HEK293 (cell line): Measurements from ENCODE around the gene BCR.

Experiments used
- CTCF ChIA-PET: fragments of 350-600 bp; formaldehyde crosslinking; extraction: SDS; loops from one replicate; lab custom pipeline; 2021; ENCODE audit warnings: antibody characterized with exemption; lab: Yijun Ruan, JAX
- POLR2A ChIA-PET: fragments of 300-600 bp; formaldehyde crosslinking; extraction: SDS; loops from one replicate; lab custom pipeline; 2020; ENCODE audit warnings: antibody characterized with exemption, inconsistent platforms; lab: Yijun Ruan, JAX
- H3K27ac ChIP-seq: fragments of 200-500 bp; sonication (Bioruptor generic); 2 replicates; pipeline ENCODE4 v1.5.1; 2014; ENCODE audit warnings: low read depth, low read length, control low read depth, inconsistent platforms; ENCODE audit errors: extremely low read depth
- H3K36me3 ChIP-seq, 2 experiments: fragments of 200-500 bp in 1 of 2; sonication (Bioruptor generic) in 1 of 2; 1 replicate in 1 of 2; 2 replicates in 1 of 2; pipeline ENCODE4 v1.5.1; 2014 to 2017; ENCODE audit warnings: inconsistent platforms in 2 of 2, low read length in 2 of 2; ENCODE audit not compliant: control insufficient read depth in 2 of 2, insufficient read depth in 1 of 2
- H3K4me1 ChIP-seq: fragments of 200-500 bp; sonication (Bioruptor generic); 2 replicates; pipeline ENCODE4 v1.5.1; 2014; ENCODE audit warnings: mild to moderate bottlenecking, low read length, inconsistent platforms; ENCODE audit not compliant: control insufficient read depth, insufficient read depth
- H3K4me3 ChIP-seq: 2 replicates; pipeline ENCODE4 v1.5.1; 2011; ENCODE audit warnings: low read depth, mild to moderate bottlenecking, control low read depth, low read length, moderate library complexity
- H3K9me3 ChIP-seq: fragments of 200-500 bp; sonication (Bioruptor generic); 2 replicates; pipeline ENCODE4 v1.5.1; 2014; ENCODE audit warnings: low read depth, low read length, inconsistent platforms; ENCODE audit not compliant: control insufficient read depth, insufficient read depth
- EGR2 ChIP-seq: fragments of 450-650 bp; formaldehyde crosslinking; IDR thresholded peaks from 2 replicates; pipeline ENCODE4 v1.5.1; 2016; ENCODE audit warnings: low read depth, missing biosample characterization, missing genetic modification characterization
- GLIS2 ChIP-seq: fragments of 450-650 bp; formaldehyde crosslinking; IDR thresholded peaks from 2 replicates; pipeline ENCODE4 v1.5.1; 2016; ENCODE audit warnings: missing biosample characterization, missing genetic modification characterization
- HOXA7 ChIP-seq: sonication (generic); formaldehyde crosslinking; IDR thresholded peaks from 2 replicates; pipeline ENCODE4 v1.8.1; 2022; ENCODE audit warnings: missing genetic modification reagents, borderline replicate concordance
- IKZF3 ChIP-seq: fragments of 450-650 bp; IDR thresholded peaks from 2 replicates; pipeline ENCODE4 v1.5.0; 2018; ENCODE audit warnings: missing biosample characterization, mild to moderate bottlenecking, missing genetic modification characterization, moderate library complexity
- KLF17 ChIP-seq: fragments of 450-650 bp; formaldehyde crosslinking; IDR thresholded peaks from 2 replicates; pipeline ENCODE4 v1.5.1; 2016; ENCODE audit warnings: missing biosample characterization, missing genetic modification characterization
- KLF9 ChIP-seq: fragments of 450-650 bp; formaldehyde crosslinking; IDR thresholded peaks from 2 replicates; pipeline ENCODE4 v1.5.1; 2016; ENCODE audit warnings: missing biosample characterization, missing genetic modification characterization, low read depth
- REST ChIP-seq: fragments of 450-650 bp; formaldehyde crosslinking; IDR thresholded peaks from 2 replicates; pipeline ENCODE4 v1.5.1; 2016; ENCODE audit warnings: missing biosample characterization, missing genetic modification characterization
- ZBTB17 ChIP-seq: fragments of 450-650 bp; formaldehyde crosslinking; IDR thresholded peaks from 2 replicates; pipeline ENCODE4 v1.5.1; 2016; ENCODE audit warnings: missing biosample characterization, missing genetic modification characterization
- ZBTB48 ChIP-seq: fragments of 450-650 bp; formaldehyde crosslinking; IDR thresholded peaks from 2 replicates; pipeline ENCODE4 v1.5.1; 2016; ENCODE audit warnings: missing biosample characterization, missing genetic modification characterization
- ZIC2 ChIP-seq: fragments of 450-650 bp; formaldehyde crosslinking; IDR thresholded peaks from 2 replicates; pipeline ENCODE4 v1.5.1; 2016; ENCODE audit warnings: missing biosample characterization, missing genetic modification characterization
- ZNF132 ChIP-seq: fragments of 450-650 bp; formaldehyde crosslinking; IDR thresholded peaks from 2 replicates; pipeline ENCODE4 v1.5.1; 2017; ENCODE audit warnings: missing biosample characterization, missing genetic modification characterization, borderline replicate concordance
- ZNF138 ChIP-seq: fragments of 450-650 bp; formaldehyde crosslinking; IDR thresholded peaks from 2 replicates; pipeline ENCODE4 v1.5.1; 2016; ENCODE audit warnings: missing biosample characterization, missing genetic modification characterization, borderline replicate concordance
- ZNF16 ChIP-seq: fragments of 450-650 bp; formaldehyde crosslinking; IDR thresholded peaks from 2 replicates; pipeline ENCODE4 v1.5.1; 2016; ENCODE audit warnings: low read depth, missing biosample characterization, missing genetic modification characterization
- ZNF174 ChIP-seq: fragments of 450-650 bp; formaldehyde crosslinking; IDR thresholded peaks from 2 replicates; pipeline ENCODE4 v1.5.0; 2017; ENCODE audit warnings: missing biosample characterization, mild to moderate bottlenecking, missing genetic modification characterization
- ZNF223 ChIP-seq: fragments of 450-650 bp; formaldehyde crosslinking; IDR thresholded peaks from 2 replicates; pipeline ENCODE4 v1.5.1; 2016; ENCODE audit warnings: missing biosample characterization, missing genetic modification characterization
- ZNF394 ChIP-seq: fragments of 450-650 bp; formaldehyde crosslinking; IDR thresholded peaks from 2 replicates; pipeline ENCODE4 v1.5.1; 2016; ENCODE audit warnings: missing biosample characterization, missing genetic modification characterization, mild to moderate bottlenecking, moderate library complexity, borderline replicate concordance
- ZNF449 ChIP-seq: fragments of 450-650 bp; formaldehyde crosslinking; IDR thresholded peaks from 2 replicates; pipeline ENCODE4 v1.5.1; 2017; ENCODE audit warnings: missing biosample characterization, mild to moderate bottlenecking, missing genetic modification characterization, moderate library complexity
- ZNF473 ChIP-seq: fragments of 450-650 bp; formaldehyde crosslinking; IDR thresholded peaks from 2 replicates; pipeline ENCODE4 v1.5.1; 2017; ENCODE audit warnings: missing biosample characterization, missing genetic modification characterization
- ZNF544 ChIP-seq: fragments of 450-650 bp; formaldehyde crosslinking; IDR thresholded peaks from 2 replicates; pipeline ENCODE4 v1.5.0; 2017; ENCODE audit warnings: missing biosample characterization, missing genetic modification characterization
- ZNF600 ChIP-seq: fragments of 450-650 bp; formaldehyde crosslinking; IDR thresholded peaks from 2 replicates; pipeline ENCODE4 v1.5.1; 2016; ENCODE audit warnings: missing biosample characterization, missing genetic modification characterization
- ZSCAN18 ChIP-seq: fragments of 450-650 bp; formaldehyde crosslinking; IDR thresholded peaks from 2 replicates; pipeline ENCODE4 v1.5.1; 2016; ENCODE audit warnings: missing biosample characterization, missing genetic modification characterization
- ZSCAN23 ChIP-seq: fragments of 450-650 bp; formaldehyde crosslinking; IDR thresholded peaks from 2 replicates; pipeline ENCODE4 v1.5.1; 2016; ENCODE audit warnings: missing biosample characterization, missing genetic modification characterization
- ZSCAN30 ChIP-seq: fragments of 450-650 bp; IDR thresholded peaks from 2 replicates; pipeline ENCODE4 v1.5.1; 2018; ENCODE audit warnings: missing biosample characterization, mild to moderate bottlenecking, missing genetic modification characterization, moderate library complexity

BCR gene

GRCh38 chr22:23218867-23219251 lies 38.5 kb downstream of the BCR start (continued):
- no peak for TF ChIP-seq ZSCAN18 (tag by site-specific recombination)

- CTCF ChIA-PET: interaction anchor here (0.7 to 2.2 kb wide), 5 partner anchors 10 to 1538 kb away, joined by 3 to 7 read pairs (median 3); no protein-coding TSS in a partner anchor
- H3K27ac ChIP-seq: no peak overlapping the region
- H3K36me3 ChIP-seq: no peaks in the 10 kb centered on the region
- no peak overlapping the region for H3K4me3 ChIP-seq
- peaks cover 8% of the 10 kb centered on the region for H3K4me1 ChIP-seq
- POLR2A ChIA-PET: interaction anchor here (1.6 kb wide), 1 partner anchor 36 kb away, joined by 4 read pairs; no protein-coding TSS in a partner anchor
- TF ChIP-seq ZSCAN30 (tag by site-specific recombination) (no peak), ZIC2 (no peak)
- H3K9me3 ChIP-seq: no peaks in the 10 kb centered on the region
These were observed 39.0 kb downstream of the BCR start for GRCh38 chr22:23219317-23219716.

GRCh38 chr22:23219822-23220484 lies 39.6 kb downstream of the BCR start:
- POLR2A ChIA-PET: no interaction called here
- Histone ChIP-seq H3K4me3 (no peak overlapping the region), H3K27ac (no peak overlapping the region), H3K4me1 (peaks cover 8% of the 10 kb centered on the region), H3K36me3 (no peaks in the 10 kb centered on the region), H3K9me3 (no peaks in the 10 kb centered on the region)
- CTCF ChIA-PET: interaction anchor here (0.7 to 2.1 kb wide), 3 partner anchors 23 to 1538 kb away, joined by 3 to 6 read pairs (median 3); no protein-coding TSS in a partner anchor
- TF ChIP-seq ZNF394 (tag by site-specific recombination): no peak
- TF ChIP-seq KLF17 (tag by site-specific recombination): peak; percentile 38; the same call in 1 of the 2 replicates
- TF ChIP-seq ZNF16 (tag by site-specific recombination): no peak
- no peak for TF ChIP-seq ZNF449 (tag by site-specific recombination)
- TF ChIP-seq ZIC2: peak; percentile 56
- TF ChIP-seq ZNF544 (tag by site-specific recombination): no peak
- no peak for TF ChIP-seq HOXA7 (CRISPR knock-in tag)
- TF ChIP-seq KLF9 (tag by site-specific recombination): no peak
- no peak for TF ChIP-seq IKZF3 (tag by site-specific recombination)
- TF ChIP-seq ZSCAN23 (tag by site-specific recombination): no peak
- peak; percentile 90 for TF ChIP-seq ZNF223 (tag by site-specific recombination)
- no peak for TF ChIP-seq ZNF132 (tag by site-specific recombination)
- no peak for TF ChIP-seq REST (tag by site-specific recombination)
- TF ChIP-seq ZNF600 (tag by site-specific recombination): peak; percentile 77
- no peak for TF ChIP-seq ZNF174 (tag by site-specific recombination)
- peak; percentile 68 for TF ChIP-seq GLIS2 (tag by site-specific recombination)
- TF ChIP-seq ZBTB17 (tag by site-specific recombination): 0 out of 2 replicates have a peak, but pooled peaks have one; percentile 35
- no peak for TF ChIP-seq ZNF473 (tag by site-specific recombination)
- no peak for TF ChIP-seq ZNF138 (tag by site-specific recombination)
- TF ChIP-seq EGR2: 0 out of 2 replicates have a peak, but pooled peaks have one; percentile 4
- TF ChIP-seq ZBTB48: peak; percentile 75; the same call in 1 of the 2 replicates
